ENCODE results near the gene CEP152.

DNA sequence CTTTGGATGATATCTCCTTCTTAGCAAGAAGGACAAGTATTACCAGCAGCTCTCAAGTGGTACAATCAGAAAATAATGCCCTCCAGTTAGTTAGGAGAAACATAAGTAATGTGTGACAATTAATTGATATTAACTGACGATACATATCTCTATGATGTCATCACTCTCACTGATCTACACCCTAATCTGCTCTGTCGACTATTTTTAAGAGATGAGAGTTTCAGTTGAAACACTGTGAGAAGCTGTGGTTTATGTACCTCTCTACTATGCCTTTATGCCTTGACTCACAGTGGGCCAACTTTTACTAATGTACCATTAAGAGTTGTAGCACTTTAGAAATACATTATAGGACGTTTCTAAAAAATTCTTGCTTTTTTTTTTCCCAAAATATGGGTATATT, 8.6 kb downstream of the CEP152 start:
- TF ChIP-seq, protein P1, sequence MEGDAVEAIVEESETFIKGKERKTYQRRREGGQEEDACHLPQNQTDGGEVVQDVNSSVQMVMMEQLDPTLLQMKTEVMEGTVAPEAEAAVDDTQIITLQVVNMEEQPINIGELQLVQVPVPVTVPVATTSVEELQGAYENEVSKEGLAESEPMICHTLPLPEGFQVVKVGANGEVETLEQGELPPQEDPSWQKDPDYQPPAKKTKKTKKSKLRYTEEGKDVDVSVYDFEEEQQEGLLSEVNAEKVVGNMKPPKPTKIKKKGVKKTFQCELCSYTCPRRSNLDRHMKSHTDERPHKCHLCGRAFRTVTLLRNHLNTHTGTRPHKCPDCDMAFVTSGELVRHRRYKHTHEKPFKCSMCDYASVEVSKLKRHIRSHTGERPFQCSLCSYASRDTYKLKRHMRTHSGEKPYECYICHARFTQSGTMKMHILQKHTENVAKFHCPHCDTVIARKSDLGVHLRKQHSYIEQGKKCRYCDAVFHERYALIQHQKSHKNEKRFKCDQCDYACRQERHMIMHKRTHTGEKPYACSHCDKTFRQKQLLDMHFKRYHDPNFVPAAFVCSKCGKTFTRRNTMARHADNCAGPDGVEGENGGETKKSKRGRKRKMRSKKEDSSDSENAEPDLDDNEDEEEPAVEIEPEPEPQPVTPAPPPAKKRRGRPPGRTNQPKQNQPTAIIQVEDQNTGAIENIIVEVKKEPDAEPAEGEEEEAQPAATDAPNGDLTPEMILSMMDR (IDR thresholded peaks at IDR 0.05), result no peak
- TF ChIP-seq POLR2A (IDR thresholded peaks at IDR 0.05), result no peak

Data from lower leg skin (tissue), 3 donors.